ENCODE data around the gene TRDN. TPM values are rescaled to one million over a fixed set of nuclear protein-coding genes. Genes with fewer than 3 reads are reported as not detected.
"Not testable (repeated sequence)": the region's sequence is repeated elsewhere in the genome, so short reads cannot be mapped to it uniquely, and the experiment has no call there.

The TRDN gene
- total RNA-seq, 1 donor from 2014 or later = 4.2 TPM

DNA sequence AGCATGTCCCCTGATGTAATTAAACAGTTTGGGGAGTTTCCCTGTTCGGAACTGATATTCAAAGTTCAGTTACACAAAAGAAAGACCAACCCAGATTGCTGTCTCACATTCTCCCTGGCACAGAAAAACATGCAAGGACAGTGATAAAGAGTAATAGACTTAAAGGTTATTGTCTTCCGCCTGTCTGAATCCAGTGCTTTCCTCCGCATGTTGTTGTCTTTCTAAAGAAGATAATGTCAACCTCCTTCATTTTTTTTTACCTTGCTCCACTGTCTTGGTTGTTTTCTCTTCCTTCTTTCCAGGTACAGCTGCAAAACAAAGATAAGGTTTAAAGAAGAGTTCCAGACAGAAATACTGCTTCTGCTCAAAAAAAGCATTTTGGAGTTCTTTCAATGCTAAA lies 284.5 kb downstream of the TRDN start:
- ATAC-seq (no peak), DNase-seq (ENCODE audit: low spot score) (no peak)
- intact Hi-C loops (cut with DNase I) = no loop called here

DNA sequence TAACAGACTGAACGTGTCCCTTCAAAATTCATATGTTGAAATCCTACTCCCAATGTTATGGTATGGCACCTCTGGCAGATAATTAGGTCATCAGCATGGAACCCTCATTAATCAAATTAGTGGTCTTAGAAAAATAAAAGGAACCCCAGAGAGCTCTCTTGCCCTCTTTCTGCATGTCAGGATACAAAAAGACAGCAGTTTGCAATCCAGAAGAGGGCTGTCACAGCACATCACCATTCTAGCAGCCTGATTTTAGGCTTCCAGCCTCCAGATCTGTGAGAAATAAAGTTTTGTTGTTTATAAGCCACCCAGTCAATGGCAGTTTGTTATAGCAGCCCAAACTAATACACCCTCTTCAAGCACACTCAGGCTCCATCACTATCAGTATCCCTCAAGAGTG lies 292.9 kb downstream of the TRDN start:
- ATAC-seq = no peak
- intact Hi-C loops (cut with DNase I) = no loop called here
- no peak for DNase-seq (ENCODE audit: low spot score)

- DNase-seq (ENCODE audit: low spot score) (no peak), ATAC-seq (no peak)
- intact Hi-C loops (cut with DNase I) = no loop called here
Measured at GRCh38 chr6:123338394-123338793, 298.4 kb downstream of the TRDN start.

DNA sequence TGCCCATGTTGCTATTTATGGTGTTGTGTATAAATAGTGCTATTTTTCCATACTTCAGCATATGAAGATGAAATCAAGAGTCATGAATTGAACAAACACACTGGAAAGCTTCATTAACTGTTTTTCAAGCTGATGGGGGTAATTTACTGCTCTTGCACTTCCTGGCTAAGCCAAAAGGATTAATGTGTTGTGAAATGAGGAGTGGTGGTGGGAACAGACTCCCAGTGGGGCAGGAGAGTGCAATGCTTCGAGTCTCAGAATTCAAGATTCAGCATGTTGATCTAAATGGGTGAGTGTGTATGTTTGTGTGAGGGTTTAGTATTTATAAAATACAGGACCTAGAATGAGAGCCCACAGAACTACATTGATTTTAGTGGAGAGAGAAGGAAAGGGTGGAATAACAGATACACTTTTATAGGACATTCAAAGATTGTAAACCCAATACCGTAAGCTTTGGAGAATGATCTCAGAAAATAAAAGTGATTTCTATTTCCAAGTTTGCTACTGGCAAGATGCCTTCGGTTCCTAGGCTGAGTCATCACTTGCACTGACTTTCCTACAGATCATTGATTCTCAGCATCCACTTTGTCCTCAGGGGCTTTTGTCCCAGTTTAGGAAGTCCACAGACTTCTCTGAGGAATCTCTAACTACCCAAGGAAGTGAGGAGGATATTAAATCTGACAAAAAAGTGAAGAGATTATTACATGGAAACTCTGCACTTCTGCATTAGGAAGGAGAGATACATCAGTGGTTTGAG lies 303.6 kb downstream of the TRDN start:
- no peak for DNase-seq (ENCODE audit: low spot score)
- ATAC-seq = no peak
- intact Hi-C loops (cut with DNase I) = no loop called here

DNA sequence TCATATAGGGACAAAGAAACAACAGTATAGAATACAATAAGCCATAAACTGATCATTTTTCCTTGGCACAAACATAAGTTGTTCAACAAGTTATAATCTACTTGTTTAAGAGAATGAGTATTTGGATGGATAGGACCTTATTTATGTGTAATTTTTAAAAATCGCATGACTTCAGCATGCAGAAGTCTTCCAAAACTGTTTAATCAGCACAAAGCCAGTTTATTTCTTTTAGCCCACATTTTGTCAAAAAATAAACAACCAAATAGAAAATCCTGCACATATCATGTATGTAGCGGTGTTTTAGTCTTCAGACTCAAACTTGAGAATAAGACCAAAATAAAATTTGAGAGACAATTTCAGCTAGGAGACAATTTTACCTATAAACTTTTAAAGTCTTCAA lies 304.7 kb downstream of the TRDN start:
- DNase-seq (ENCODE audit: low spot score) (no peak), ATAC-seq (no peak)
- intact Hi-C loops (cut with DNase I) = no loop called here

DNA sequence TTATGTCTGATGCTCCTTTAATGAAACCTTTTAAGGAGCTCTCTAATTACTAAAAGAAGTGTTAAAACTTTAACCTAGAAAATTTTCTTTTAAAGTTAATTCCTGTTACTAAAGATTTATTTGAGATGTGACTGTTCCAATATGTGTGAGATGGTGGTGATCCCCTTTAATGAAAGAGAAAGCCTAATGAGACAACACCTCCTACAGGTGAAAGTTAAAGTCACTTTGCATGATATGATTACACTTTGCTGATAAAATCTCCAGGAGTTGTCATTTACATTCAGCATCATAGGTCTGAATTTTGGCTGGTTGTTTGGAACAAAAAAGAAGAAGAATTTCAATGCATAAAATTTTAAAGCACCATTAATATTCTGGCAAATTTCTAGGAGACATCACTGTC lies 307.4 kb downstream of the TRDN start:
- intact Hi-C loops (cut with DNase I) = no loop called here
- ATAC-seq (no peak), DNase-seq (ENCODE audit: low spot score) (no peak)

- ATAC-seq (no peak), DNase-seq (ENCODE audit: low spot score) (no peak)
- intact Hi-C loops (cut with DNase I) = no loop called here
Measured at GRCh38 chr6:123323452-123324329, 313.1 kb downstream of the TRDN start.

DNA sequence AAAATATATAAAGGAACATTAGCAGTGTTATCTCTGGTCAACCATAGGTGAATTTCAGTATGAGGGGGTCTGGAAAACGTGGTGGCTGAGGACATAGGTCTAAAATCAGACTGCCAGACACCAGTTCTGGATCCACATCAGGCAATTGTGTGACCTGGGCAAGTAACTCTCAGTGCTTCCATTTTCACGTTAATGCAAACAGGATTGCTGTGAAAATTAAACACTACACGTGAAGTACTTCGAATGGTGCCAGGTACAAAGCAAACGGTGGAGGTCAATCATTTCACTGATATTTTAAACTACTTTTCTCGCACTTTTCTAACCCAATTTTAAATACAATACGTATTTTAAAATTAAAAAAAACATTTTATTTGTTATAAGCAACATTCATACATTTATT lies 315.7 kb downstream of the TRDN start:
- intact Hi-C loops (cut with DNase I) = no loop called here
- DNase-seq (ENCODE audit: low spot score) (no peak), ATAC-seq (no peak)

DNA sequence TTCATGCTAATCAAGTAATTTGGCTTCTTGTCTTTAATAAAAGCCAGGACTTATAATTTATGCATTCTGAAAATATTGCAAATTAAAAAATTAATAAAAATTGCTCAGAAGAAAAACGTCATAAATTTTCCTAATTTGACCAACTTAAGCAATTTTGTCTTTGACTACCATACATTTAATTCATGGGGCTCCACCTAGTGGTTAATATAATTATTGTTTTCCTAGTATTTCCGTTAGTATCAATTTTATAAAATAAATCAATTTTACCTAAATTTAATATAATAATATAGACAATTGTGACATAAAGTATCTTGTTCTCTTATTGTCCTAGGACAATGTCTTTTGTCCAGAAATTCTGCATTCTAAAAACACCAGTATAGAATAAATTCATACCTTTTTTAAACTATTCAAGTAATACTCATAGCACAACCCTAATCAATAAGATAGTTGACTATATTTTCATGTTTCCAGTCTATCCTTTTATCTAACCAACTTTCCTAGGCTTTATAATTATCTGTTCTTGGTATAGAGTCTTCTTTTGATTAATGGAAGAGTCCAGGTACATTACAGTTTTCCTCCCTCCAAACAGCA lies 319.9 kb downstream of the TRDN start:
- ATAC-seq = no peak
- intact Hi-C loops (cut with DNase I) = no loop called here
- no peak for DNase-seq (ENCODE audit: low spot score)

DNA sequence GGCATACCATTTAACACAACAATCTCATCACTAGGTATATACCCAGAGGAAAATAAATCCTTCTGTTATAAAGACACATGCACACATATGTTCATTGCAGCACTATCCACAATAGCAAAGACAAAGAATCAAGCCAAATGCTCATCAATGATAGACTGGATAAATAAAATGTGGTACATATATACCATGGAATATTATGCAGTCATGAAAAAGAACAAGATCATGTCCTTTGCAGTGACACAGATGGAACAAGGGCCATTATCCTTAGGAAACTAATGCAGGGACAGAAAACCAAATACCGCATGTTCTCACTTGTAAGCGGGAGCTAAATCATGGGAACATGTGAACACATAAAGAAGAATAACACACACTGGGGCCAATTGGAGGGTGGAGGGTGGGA lies 322.3 kb downstream of the TRDN start:
- intact Hi-C loops (cut with DNase I); DNase-seq (ENCODE audit: low spot score); ATAC-seq: not testable (repeated sequence)

DNA sequence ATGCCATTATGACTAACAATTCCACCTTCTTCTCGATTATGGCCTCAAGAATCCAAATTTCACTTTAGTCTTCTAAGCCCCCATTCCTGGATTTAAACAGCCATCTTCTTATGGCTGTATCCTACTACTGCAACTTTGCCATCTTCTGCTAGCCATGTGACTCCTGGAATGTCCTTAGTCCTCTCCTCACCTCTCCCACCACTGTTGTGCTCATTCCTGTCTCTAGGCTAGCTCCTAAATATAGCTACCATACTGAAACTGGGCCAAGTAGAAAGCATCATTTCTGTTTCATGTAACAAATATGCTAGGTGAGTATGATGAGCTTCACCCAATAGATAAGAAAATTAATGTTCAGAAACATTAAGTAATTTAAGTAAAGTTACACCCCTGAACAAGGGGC lies 327.6 kb downstream of the TRDN start:
- intact Hi-C loops (cut with DNase I) = no loop called here
- ATAC-seq = no peak
- DNase-seq (ENCODE audit: low spot score) = no peak

GRCh38 chr6:123306334-123306733 lies 330.4 kb downstream of the TRDN start:
- DNase-seq (ENCODE audit: low spot score) = no peak
- ATAC-seq = no peak
- intact Hi-C loops (cut with DNase I) = no loop called here

- ATAC-seq = no peak
Measured at GRCh38 chr6:123295672-123296071, 341.1 kb downstream of the TRDN start.

DNA sequence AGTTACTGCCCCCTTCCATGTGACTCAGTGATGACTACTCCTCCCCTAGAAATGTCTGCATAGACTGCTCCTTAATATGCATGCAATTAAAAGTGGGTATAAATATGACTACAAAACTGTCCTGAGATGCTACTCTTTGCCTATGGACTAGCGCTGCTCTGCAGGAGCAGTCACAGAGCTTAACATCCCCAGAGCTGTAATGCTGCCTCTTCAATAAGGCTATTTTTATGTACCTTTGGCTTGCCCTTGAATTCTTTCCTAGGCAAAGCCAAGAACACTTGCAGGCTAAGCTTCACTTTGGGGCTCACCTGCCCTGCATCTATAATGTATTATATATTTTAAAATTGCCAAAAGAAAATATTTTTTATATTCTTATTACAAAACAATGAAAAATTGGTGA lies 341.6 kb downstream of the TRDN start:
- DNase-seq (ENCODE audit: low spot score) (no peak), ATAC-seq (no peak)
- intact Hi-C loops (cut with DNase I) = no loop called here

More at GRCh38 chr6:123295672-123296071, 341.1 kb downstream of the TRDN start:
- intact Hi-C loops (cut with DNase I) = no loop called here
- DNase-seq (ENCODE audit: low spot score) = no peak

GRCh38 chr6:123288649-123289048 lies 348.1 kb downstream of the TRDN start:
- DNase-seq (ENCODE audit: low spot score) (no peak), ATAC-seq (no peak)
- intact Hi-C loops (cut with DNase I) = no loop called here

DNA sequence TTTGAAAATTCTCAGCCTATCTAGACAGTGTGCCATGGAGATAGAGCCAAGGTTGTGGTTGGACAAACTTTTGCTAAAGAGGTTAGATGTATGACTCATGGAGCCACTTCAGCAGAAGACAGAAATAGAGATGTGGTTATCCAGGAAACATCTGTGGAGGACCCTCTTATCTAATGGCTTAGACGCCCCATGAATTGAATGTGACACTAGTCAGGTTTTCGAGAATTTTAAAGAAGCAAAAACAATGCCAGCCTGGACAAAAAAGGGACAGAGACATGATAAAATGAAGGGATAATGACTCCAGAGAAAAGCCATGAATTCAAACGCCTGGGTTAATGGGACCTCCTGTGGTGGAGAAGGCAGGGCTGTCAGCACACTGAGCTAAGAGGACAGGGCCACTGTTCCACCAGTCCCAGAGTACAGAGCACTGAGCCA lies 360.2 kb downstream of the TRDN start:
- intact Hi-C loops (cut with DNase I) = no loop called here
- ATAC-seq (no peak), DNase-seq (ENCODE audit: low spot score) (no peak)

- intact Hi-C loops (cut with DNase I) = no loop called here
- ATAC-seq (no peak), DNase-seq (ENCODE audit: low spot score) (no peak)
Measured at GRCh38 chr6:123263981-123264380, 372.8 kb downstream of the TRDN start.

DNA sequence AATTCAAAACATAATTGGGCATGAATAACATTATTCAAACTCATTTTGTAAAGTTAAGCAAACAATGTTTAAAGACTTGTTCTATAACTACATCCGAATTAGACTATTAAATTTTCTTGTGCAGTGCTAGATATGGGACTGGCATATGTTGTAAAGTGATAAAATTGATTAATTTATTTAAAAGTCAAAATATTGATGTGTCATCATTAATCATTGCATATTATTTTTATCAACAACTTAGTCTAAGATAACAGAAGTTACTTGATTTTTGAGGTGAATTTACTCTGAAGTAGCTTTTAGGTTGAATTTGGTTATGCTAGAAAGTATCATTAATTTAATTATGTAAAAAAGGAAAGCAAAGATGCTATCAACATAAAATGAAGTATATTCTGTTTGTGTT lies 396.1 kb downstream of the TRDN start:
- ATAC-seq (no peak), DNase-seq (ENCODE audit: low spot score) (no peak)
- intact Hi-C loops (cut with DNase I) = no loop called here

DNA sequence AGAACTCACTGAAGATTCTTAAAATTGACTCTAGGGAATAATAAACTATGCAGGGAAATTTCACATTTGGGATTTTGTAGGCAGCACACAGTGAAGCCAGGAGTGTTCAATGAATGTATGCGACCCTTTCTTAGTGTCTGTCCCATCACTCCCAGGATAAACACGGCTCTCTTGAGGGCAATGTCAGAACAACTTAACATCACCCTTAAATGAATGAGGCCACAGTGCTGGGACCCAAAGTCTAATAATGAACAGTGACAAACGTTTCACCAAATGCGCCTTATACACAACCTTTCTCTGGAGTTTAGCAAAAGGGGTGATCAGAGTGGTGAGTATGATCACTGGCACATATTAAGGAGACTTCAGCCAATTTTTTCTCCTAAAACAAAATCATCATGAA lies 403.4 kb downstream of the TRDN start:
- intact Hi-C loops (cut with DNase I) = no loop called here
- no peak for ATAC-seq
- no peak for DNase-seq (ENCODE audit: low spot score)

DNA sequence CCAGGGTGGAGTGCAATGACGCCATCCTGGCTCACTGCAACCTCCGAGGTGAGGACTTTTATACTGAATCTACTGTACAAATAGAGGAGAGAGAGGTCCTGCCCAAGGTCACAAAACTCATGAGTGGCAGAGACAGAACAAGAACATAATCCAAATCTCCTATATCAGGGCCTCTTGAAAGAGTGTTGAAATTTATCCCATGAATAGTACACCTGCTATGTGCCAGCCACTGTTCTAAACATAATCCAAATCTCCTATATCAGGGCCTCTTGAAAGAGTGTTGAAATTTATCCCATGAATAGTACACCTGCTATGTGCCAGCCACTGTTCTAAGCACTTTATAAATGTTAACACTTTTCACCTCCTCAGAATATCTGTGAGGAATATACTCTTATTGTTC lies 409.0 kb downstream of the TRDN start:
- DNase-seq (ENCODE audit: low spot score); ATAC-seq; intact Hi-C loops (cut with DNase I): not testable (repeated sequence)
